Osteocyte (in vitro differentiated cells): ENCODE data around the gene BLMH. TPM values are rescaled to one million over a fixed set of nuclear protein-coding genes. Genes with fewer than 3 reads are reported as not detected.

Source experiments
- DNase-seq: peaks from one replicate; pipeline ENCODE4 v3.0.0; 2021; ENCODE audit warnings: mixed read lengths; ENCODE audit not compliant: unreplicated experiment; ENCODE audit errors: extremely low spot score
- H3K27ac Mint-ChIP-seq: one replicate; pipeline ENCODE4 v1.8.0; 2021; ENCODE audit warnings: mild to moderate bottlenecking, mixed read lengths; ENCODE audit not compliant: unreplicated experiment
- H3K27me3 Mint-ChIP-seq: one replicate; pipeline ENCODE4 v1.8.0; 2021; ENCODE audit warnings: mixed read lengths; ENCODE audit not compliant: unreplicated experiment
- H3K36me3 Mint-ChIP-seq: one replicate; pipeline ENCODE4 v1.8.0; 2021; ENCODE audit warnings: mixed read lengths; ENCODE audit not compliant: unreplicated experiment
- H3K4me1 Mint-ChIP-seq: one replicate; pipeline ENCODE4 v1.8.0; 2021; ENCODE audit warnings: mixed read lengths; ENCODE audit not compliant: unreplicated experiment
- H3K4me3 Mint-ChIP-seq: one replicate; pipeline ENCODE4 v1.8.0; 2021; ENCODE audit warnings: mild to moderate bottlenecking, moderate library complexity, mixed read lengths; ENCODE audit not compliant: unreplicated experiment
- H3K9me3 Mint-ChIP-seq: one replicate; pipeline ENCODE4 v1.8.0; 2021; ENCODE audit warnings: mixed read lengths; ENCODE audit not compliant: unreplicated experiment
- CTCF ChIP-seq: fragments of 200-600 bp; sonication (generic); IDR thresholded peaks from 2 replicates; pipeline ENCODE4 v1.5.0; 2021; ENCODE audit warnings: antibody characterized with exemption, mild to moderate bottlenecking, moderate library complexity
- total RNA-seq: library from RNA; stranded (reverse); gene quantifications from 2 replicates; pipeline ENCODE4 v1.2.1, GENCODE V29; 2021

The BLMH gene
- total RNA-seq, 1 donor from 2014 or later, result 67.0 TPM

GRCh38 chr17:30318155-30318554 is 26.4 kb upstream of the BLMH start:
- no peaks in the 10 kb centered on the region for H3K36me3 Mint-ChIP-seq
- no peak for TF ChIP-seq CTCF
- H3K4me3 Mint-ChIP-seq, result no peak overlapping the region
- no peak overlapping the region for H3K27ac Mint-ChIP-seq
- H3K4me1 Mint-ChIP-seq, result no peaks in the 10 kb centered on the region
- H3K27me3 Mint-ChIP-seq, result peaks cover 37% of the 10 kb centered on the region
- H3K9me3 Mint-ChIP-seq, result no peaks in the 10 kb centered on the region
- peak; percentile 21 for DNase-seq

- H3K9me3 Mint-ChIP-seq, result no peaks in the 10 kb centered on the region
- TF ChIP-seq CTCF, result no peak
- H3K27me3 Mint-ChIP-seq, result peaks cover 45% of the 10 kb centered on the region
- DNase-seq, result no peak
- no peaks in the 10 kb centered on the region for H3K36me3 Mint-ChIP-seq
- no peaks in the 10 kb centered on the region for H3K4me1 Mint-ChIP-seq
- H3K27ac Mint-ChIP-seq, result no peak overlapping the region
- no peak overlapping the region for H3K4me3 Mint-ChIP-seq
These were observed 25.0 kb upstream of the BLMH start for GRCh38 chr17:30316736-30317135.

GRCh38 chr17:30315106-30315505 is 23.4 kb upstream of the BLMH start:
- Mint-ChIP-seq H3K4me3 (no peak overlapping the region), H3K4me1 (no peaks in the 10 kb centered on the region), H3K36me3 (no peaks in the 10 kb centered on the region), H3K27me3 (peaks cover 41% of the 10 kb centered on the region), H3K27ac (no peak overlapping the region), H3K9me3 (no peaks in the 10 kb centered on the region)
- DNase-seq, result no peak
- TF ChIP-seq CTCF, result no peak

- Mint-ChIP-seq H3K27ac (no peak overlapping the region), H3K9me3 (no peaks in the 10 kb centered on the region), H3K27me3 (peaks cover 40% of the 10 kb centered on the region), H3K4me3 (no peak overlapping the region), H3K4me1 (no peaks in the 10 kb centered on the region), H3K36me3 (no peaks in the 10 kb centered on the region)
- no peak for DNase-seq
- TF ChIP-seq CTCF, result no peak
These were observed 22.7 kb upstream of the BLMH start for GRCh38 chr17:30314474-30314873.

GRCh38 chr17:30312226-30312625 is 20.5 kb upstream of the BLMH start:
- no peak for DNase-seq
- no peak overlapping the region for H3K27ac Mint-ChIP-seq
- TF ChIP-seq CTCF, result no peak
- peaks cover 43% of the 10 kb centered on the region for H3K27me3 Mint-ChIP-seq
- no peaks in the 10 kb centered on the region for H3K9me3 Mint-ChIP-seq
- no peak overlapping the region for H3K4me3 Mint-ChIP-seq
- H3K4me1 Mint-ChIP-seq, result no peaks in the 10 kb centered on the region
- no peaks in the 10 kb centered on the region for H3K36me3 Mint-ChIP-seq
